Measurements from ENCODE around the gene TXNDC2. TPM values are rescaled to one million over a fixed set of nuclear protein-coding genes. Genes with fewer than 3 reads are reported as not detected.

Gene TXNDC2
- total RNA-seq, 1 experiment from 2014 or later: 0.12 TPM

DNA sequence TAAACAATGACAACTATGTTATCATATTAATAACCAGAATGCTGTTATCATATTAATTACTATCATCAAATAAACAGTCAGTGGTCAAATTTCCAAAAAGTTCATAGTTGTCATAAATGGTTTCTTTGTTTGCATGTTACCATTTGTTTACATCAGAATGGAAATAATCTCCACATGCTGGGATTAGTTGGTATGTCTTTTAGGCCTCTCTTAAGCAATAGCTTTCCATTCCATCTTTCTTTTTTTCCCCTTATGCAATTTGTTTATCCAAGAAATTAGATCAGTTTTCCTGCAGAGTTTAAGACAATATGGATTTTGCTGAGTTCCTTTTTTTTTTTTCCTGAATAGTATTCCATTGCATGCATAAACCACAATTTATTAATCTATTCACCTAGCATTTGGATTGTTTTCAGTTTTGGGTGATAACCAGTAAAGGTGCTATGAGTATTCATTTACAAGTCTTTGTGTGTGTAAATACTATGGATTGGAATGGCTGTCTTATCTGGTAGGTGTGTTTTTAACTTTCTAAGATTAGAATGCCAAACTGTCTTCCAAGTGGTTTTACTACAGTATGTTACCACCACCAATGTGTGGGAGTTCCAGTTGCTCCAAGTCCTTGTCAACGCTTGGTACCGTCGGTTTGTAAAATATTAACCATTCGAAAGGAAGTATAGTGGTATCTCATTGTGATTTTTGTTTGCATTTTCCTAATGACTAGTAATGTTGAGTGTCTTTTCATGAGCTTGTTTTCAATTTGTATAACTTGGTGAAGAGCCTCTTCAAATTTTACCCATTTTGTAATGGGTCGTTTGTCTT lies 33.3 kb upstream of the TXNDC2 start:
- Histone ChIP-seq H2AFZ (ENCODE audit: low read depth, low read length, poor library complexity, severe bottlenecking) (no peak overlapping the region), H3K27me3 (ENCODE audit: insufficient read depth, low read length) (no peaks in the 10 kb centered on the region), H3K9ac (ENCODE audit: low read length) (no peak overlapping the region), H4K20me1 (ENCODE audit: insufficient read depth) (no peaks in the 10 kb centered on the region), H3K79me2 (ENCODE audit: insufficient read depth, low read length) (no peaks in the 10 kb centered on the region), H3K4me2 (ENCODE audit: low read length) (no peak overlapping the region), H3K36me3 (ENCODE audit: control insufficient read depth in 1 of 2, insufficient read depth in 2 of 2, low read length in 2 of 2) (no peaks in the 10 kb centered on the region), H3K9me3 (ENCODE audit: control insufficient read depth in 1 of 2, insufficient read depth in 1 of 2, low read depth in 1 of 2, low read length in 2 of 2) (peaks cover 0 to 4% of the 10 kb centered on the region in 2 experiments; a peak in 1 of 4 replicates), H3K4me1 (ENCODE audit: control insufficient read depth in 1 of 2, insufficient read depth in 2 of 2, low read length in 2 of 2) (peaks cover 6 to 16% of the 10 kb centered on the region in 2 experiments; a peak in 3 of 4 replicates), H3K27ac (ENCODE audit: low read depth, low read length) (no peak overlapping the region), H3K9me2 (ENCODE audit: insufficient read depth) (no peaks in the 10 kb centered on the region), H3K4me3 (replicated peaks in 1 of 2; ENCODE audit: low read depth in 1 of 2, low read length in 2 of 2) (no peak overlapping the region)
- ChIA-PET CTCF (no interaction called here), POLR2A (no interaction called here), RAD21 (ENCODE audit: low non-redundant PET in 1 of 2, low total read pairs in 2 of 2, uncharacterized antibody in 2 of 2, unreplicated experiment in 2 of 2) (no interaction called here)
- no peak for ATAC-seq
- BruUV-seq (replicated peaks): no TSS peak
- DNase-seq (ENCODE audit: low read depth, low spot score): no peak
- no peak for TF ChIP-seq YY1 (IDR thresholded peaks at IDR 0.05; ENCODE audit: extremely low read depth, insufficient replicate concordance, low read depth, low read length)
- no peak for TF ChIP-seq CEBPB (IDR thresholded peaks at IDR 0.05; ENCODE audit: low read depth)
- TF ChIP-seq SP1 (IDR thresholded peaks at IDR 0.05; ENCODE audit: low read depth): no peak
- no peak for TF ChIP-seq SIN3A (IDR thresholded peaks at IDR 0.05; ENCODE audit: low read depth)
- TF ChIP-seq, protein P1, sequence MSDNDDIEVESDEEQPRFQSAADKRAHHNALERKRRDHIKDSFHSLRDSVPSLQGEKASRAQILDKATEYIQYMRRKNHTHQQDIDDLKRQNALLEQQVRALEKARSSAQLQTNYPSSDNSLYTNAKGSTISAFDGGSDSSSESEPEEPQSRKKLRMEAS (IDR thresholded peaks at IDR 0.05): no peak
- TF ChIP-seq JUND (IDR thresholded peaks at IDR 0.05): no peak
- TF ChIP-seq TCF7L2 (IDR thresholded peaks at IDR 0.05; ENCODE audit: borderline replicate concordance, extremely low read depth, insufficient read depth, insufficient read length): no peak
- TF ChIP-seq RAD21 (IDR thresholded peaks at IDR 0.05; ENCODE audit: low read depth): no peak
- TF ChIP-seq, protein P2, sequence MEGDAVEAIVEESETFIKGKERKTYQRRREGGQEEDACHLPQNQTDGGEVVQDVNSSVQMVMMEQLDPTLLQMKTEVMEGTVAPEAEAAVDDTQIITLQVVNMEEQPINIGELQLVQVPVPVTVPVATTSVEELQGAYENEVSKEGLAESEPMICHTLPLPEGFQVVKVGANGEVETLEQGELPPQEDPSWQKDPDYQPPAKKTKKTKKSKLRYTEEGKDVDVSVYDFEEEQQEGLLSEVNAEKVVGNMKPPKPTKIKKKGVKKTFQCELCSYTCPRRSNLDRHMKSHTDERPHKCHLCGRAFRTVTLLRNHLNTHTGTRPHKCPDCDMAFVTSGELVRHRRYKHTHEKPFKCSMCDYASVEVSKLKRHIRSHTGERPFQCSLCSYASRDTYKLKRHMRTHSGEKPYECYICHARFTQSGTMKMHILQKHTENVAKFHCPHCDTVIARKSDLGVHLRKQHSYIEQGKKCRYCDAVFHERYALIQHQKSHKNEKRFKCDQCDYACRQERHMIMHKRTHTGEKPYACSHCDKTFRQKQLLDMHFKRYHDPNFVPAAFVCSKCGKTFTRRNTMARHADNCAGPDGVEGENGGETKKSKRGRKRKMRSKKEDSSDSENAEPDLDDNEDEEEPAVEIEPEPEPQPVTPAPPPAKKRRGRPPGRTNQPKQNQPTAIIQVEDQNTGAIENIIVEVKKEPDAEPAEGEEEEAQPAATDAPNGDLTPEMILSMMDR (IDR thresholded peaks at IDR 0.05 in 2 of 3, conservative IDR thresholded peaks at IDR 0.05 in 1 of 3; ENCODE audit: borderline replicate concordance in 1 of 3, insufficient read depth in 1 of 3, low read depth in 2 of 3, low read length in 2 of 3): no peak
- TF ChIP-seq, protein P3, sequence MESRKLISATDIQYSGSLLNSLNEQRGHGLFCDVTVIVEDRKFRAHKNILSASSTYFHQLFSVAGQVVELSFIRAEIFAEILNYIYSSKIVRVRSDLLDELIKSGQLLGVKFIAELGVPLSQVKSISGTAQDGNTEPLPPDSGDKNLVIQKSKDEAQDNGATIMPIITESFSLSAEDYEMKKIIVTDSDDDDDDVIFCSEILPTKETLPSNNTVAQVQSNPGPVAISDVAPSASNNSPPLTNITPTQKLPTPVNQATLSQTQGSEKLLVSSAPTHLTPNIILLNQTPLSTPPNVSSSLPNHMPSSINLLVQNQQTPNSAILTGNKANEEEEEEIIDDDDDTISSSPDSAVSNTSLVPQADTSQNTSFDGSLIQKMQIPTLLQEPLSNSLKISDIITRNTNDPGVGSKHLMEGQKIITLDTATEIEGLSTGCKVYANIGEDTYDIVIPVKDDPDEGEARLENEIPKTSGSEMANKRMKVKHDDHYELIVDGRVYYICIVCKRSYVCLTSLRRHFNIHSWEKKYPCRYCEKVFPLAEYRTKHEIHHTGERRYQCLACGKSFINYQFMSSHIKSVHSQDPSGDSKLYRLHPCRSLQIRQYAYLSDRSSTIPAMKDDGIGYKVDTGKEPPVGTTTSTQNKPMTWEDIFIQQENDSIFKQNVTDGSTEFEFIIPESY (IDR thresholded peaks at IDR 0.05; ENCODE audit: extremely low read depth, insufficient replicate concordance, low read length): no peak
- no peak for TF ChIP-seq EGR1 (IDR thresholded peaks at IDR 0.05; ENCODE audit: low read depth)
- TF ChIP-seq, protein P4, sequence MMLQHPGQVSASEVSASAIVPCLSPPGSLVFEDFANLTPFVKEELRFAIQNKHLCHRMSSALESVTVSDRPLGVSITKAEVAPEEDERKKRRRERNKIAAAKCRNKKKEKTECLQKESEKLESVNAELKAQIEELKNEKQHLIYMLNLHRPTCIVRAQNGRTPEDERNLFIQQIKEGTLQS (IDR thresholded peaks at IDR 0.05): no peak
- TF ChIP-seq FOSL1 (IDR thresholded peaks at IDR 0.05; ENCODE audit: low read depth): no peak
- TF ChIP-seq CBX3 (IDR thresholded peaks at IDR 0.05; ENCODE audit: low read depth): no peak
- no peak for TF ChIP-seq POLR2AphosphoS5 (IDR thresholded peaks at IDR 0.05; ENCODE audit: low read depth, low read length)
- intact Hi-C loops (cut with micrococcal nuclease): no loop called here

Measured in HCT116 (cell line).